Measurements from ENCODE around the gene CCNY.
A peak's percentile ranks its signal among the peaks of the same experiment; 100 is the strongest.

Gene CCNY

GRCh38 chr10:35452171-35452570 is 115.9 kb downstream of the CCNY start:
- DNase-seq (ENCODE audit: low spot score): no peak
- no peak overlapping the region for H3K4me3 ChIP-seq (ENCODE audit: severe bottlenecking)
- no peak for TF ChIP-seq CTCF (IDR thresholded peaks at IDR 0.05; ENCODE audit: poor library complexity, severe bottlenecking)
- no peaks in the 10 kb centered on the region for H3K9me3 ChIP-seq (ENCODE audit: severe bottlenecking)
- H3K36me3 ChIP-seq (ENCODE audit: low read depth): no peaks in the 10 kb centered on the region
- peak overlapping the region; percentile 22 for H3K27ac ChIP-seq (ENCODE audit: poor library complexity, severe bottlenecking)
- ATAC-seq (ENCODE audit: low read depth): no peak
- H3K27me3 ChIP-seq (ENCODE audit: insufficient read depth, poor library complexity, severe bottlenecking): no peaks in the 10 kb centered on the region
- H3K4me1 ChIP-seq (ENCODE audit: insufficient read depth, poor library complexity, severe bottlenecking): peaks cover 49% of the 10 kb centered on the region

- no peak overlapping the region for H3K4me3 ChIP-seq (ENCODE audit: severe bottlenecking)
- H3K36me3 ChIP-seq (ENCODE audit: low read depth): no peaks in the 10 kb centered on the region
- no peak for DNase-seq (ENCODE audit: low spot score)
- ATAC-seq (ENCODE audit: low read depth): no peak
- H3K27me3 ChIP-seq (ENCODE audit: insufficient read depth, poor library complexity, severe bottlenecking): no peaks in the 10 kb centered on the region
- H3K9me3 ChIP-seq (ENCODE audit: severe bottlenecking): no peaks in the 10 kb centered on the region
- peaks cover 42% of the 10 kb centered on the region for H3K4me1 ChIP-seq (ENCODE audit: insufficient read depth, poor library complexity, severe bottlenecking)
- no peak for TF ChIP-seq CTCF (IDR thresholded peaks at IDR 0.05; ENCODE audit: poor library complexity, severe bottlenecking)
- peak overlapping the region; percentile 74 for H3K27ac ChIP-seq (ENCODE audit: poor library complexity, severe bottlenecking)
Measured at GRCh38 chr10:35452847-35453246, 116.5 kb downstream of the CCNY start.

GRCh38 chr10:35453855-35454532 is 117.7 kb downstream of the CCNY start:
- DNase-seq (ENCODE audit: low spot score) (no peak), ATAC-seq (ENCODE audit: low read depth) (peak; percentile 88)
- Histone ChIP-seq H3K27me3 (ENCODE audit: insufficient read depth, poor library complexity, severe bottlenecking) (no peaks in the 10 kb centered on the region), H3K27ac (ENCODE audit: poor library complexity, severe bottlenecking) (peak overlapping the region; percentile 74), H3K36me3 (ENCODE audit: low read depth) (no peaks in the 10 kb centered on the region), H3K4me1 (ENCODE audit: insufficient read depth, poor library complexity, severe bottlenecking) (peaks cover 31% of the 10 kb centered on the region), H3K4me3 (ENCODE audit: severe bottlenecking) (no peak overlapping the region), H3K9me3 (ENCODE audit: severe bottlenecking) (no peaks in the 10 kb centered on the region)
- no peak for TF ChIP-seq CTCF (IDR thresholded peaks at IDR 0.05; ENCODE audit: poor library complexity, severe bottlenecking)

GRCh38 chr10:35456153-35456720 is 119.9 kb downstream of the CCNY start:
- no peaks in the 10 kb centered on the region for H3K36me3 ChIP-seq (ENCODE audit: low read depth)
- ATAC-seq (ENCODE audit: low read depth): no peak
- TF ChIP-seq CTCF (IDR thresholded peaks at IDR 0.05; ENCODE audit: poor library complexity, severe bottlenecking): no peak

GRCh38 chr10:35456784-35457183 is 120.5 kb downstream of the CCNY start:
- peaks cover 18% of the 10 kb centered on the region for H3K4me1 ChIP-seq (ENCODE audit: insufficient read depth, poor library complexity, severe bottlenecking)
- no peaks in the 10 kb centered on the region for H3K9me3 ChIP-seq (ENCODE audit: severe bottlenecking)
- H3K36me3 ChIP-seq (ENCODE audit: low read depth): no peaks in the 10 kb centered on the region
- no peaks in the 10 kb centered on the region for H3K27me3 ChIP-seq (ENCODE audit: insufficient read depth, poor library complexity, severe bottlenecking)
- no peak overlapping the region for H3K27ac ChIP-seq (ENCODE audit: poor library complexity, severe bottlenecking)
- no peak overlapping the region for H3K4me3 ChIP-seq (ENCODE audit: severe bottlenecking)
- DNase-seq (ENCODE audit: low spot score) (no peak), ATAC-seq (ENCODE audit: low read depth) (no peak)
- no peak for TF ChIP-seq CTCF (IDR thresholded peaks at IDR 0.05; ENCODE audit: poor library complexity, severe bottlenecking)

More at GRCh38 chr10:35456153-35456720, 119.9 kb downstream of the CCNY start:
- no peak for DNase-seq (ENCODE audit: low spot score)
- H3K27me3 ChIP-seq (ENCODE audit: insufficient read depth, poor library complexity, severe bottlenecking): no peaks in the 10 kb centered on the region
- peaks cover 21% of the 10 kb centered on the region for H3K4me1 ChIP-seq (ENCODE audit: insufficient read depth, poor library complexity, severe bottlenecking)
- no peak overlapping the region for H3K4me3 ChIP-seq (ENCODE audit: severe bottlenecking)
- no peaks in the 10 kb centered on the region for H3K9me3 ChIP-seq (ENCODE audit: severe bottlenecking)
- H3K27ac ChIP-seq (ENCODE audit: poor library complexity, severe bottlenecking): no peak overlapping the region

Data from RWPE2 (cell line).